SK-N-SH (cell line): ENCODE data around the gene PLAU. TPM values are rescaled to one million over a fixed set of nuclear protein-coding genes. Genes with fewer than 3 reads are reported as not detected.
A peak's percentile ranks its signal among the peaks of the same experiment; 100 is the strongest.

Source experiments
- CTCF ChIA-PET: fragments of 300-600, 350-600 bp; formaldehyde crosslinking; extraction: SDS; loops from one replicate; lab custom pipeline; 2021; lab: Yijun Ruan, JAX
- POLR2A ChIA-PET: fragments of 350-600 bp; sonication (Branson Sonifier 250); formaldehyde crosslinking; extraction: SDS; loops from one replicate; lab custom pipeline; 2020; ENCODE audit warnings: antibody characterized with exemption, inconsistent platforms; lab: Yijun Ruan, JAX
- DNase-seq: peaks from one replicate; pipeline ENCODE4 v3.0.0; 2012
- H2AFZ ChIP-seq: fragments of 200-600 bp; sonication (generic); 2 replicates; pipeline ENCODE4 v1.8.1; 2016; ENCODE audit warnings: antibody characterized with exemption, mild to moderate bottlenecking, low read depth
- H3F3A ChIP-seq: fragments of 200-600 bp; sonication (generic); replicated peaks from 2 replicates; pipeline ENCODE3; 2016; ENCODE audit warnings: antibody characterized with exemption, mild to moderate bottlenecking; ENCODE audit not compliant: insufficient read depth
- H3K27ac ChIP-seq, 2 experiments: fragments of 200-500 bp in 1 of 2; fragments of 200-600 bp in 1 of 2; sonication (Bioruptor generic) in 1 of 2; sonication (generic), shearing (Covaris generic) in 1 of 2; 2 replicates each; pipeline versions ENCODE4 v1.5.1 to v1.6.1; 2014 to 2016; ENCODE audit warnings: low read depth in 2 of 2, inconsistent platforms in 1 of 2, low read length in 1 of 2, mild to moderate bottlenecking in 1 of 2, mixed read lengths in 1 of 2
- H3K27me3 ChIP-seq: fragments of 200-600 bp; sonication (generic), shearing (Covaris generic); 2 replicates; pipeline ENCODE4 v1.6.1; 2016; ENCODE audit warnings: mixed run types; ENCODE audit not compliant: insufficient read depth
- H3K36me3 ChIP-seq, 2 experiments: fragments of 200-500 bp in 1 of 2; fragments of 200-600 bp in 1 of 2; sonication (Bioruptor generic) in 1 of 2; sonication (generic) in 1 of 2; replicated peaks in 1 of 2; 2 replicates each; pipeline versions ENCODE3 to v1.5.1; 2014 to 2016; ENCODE audit warnings: low read length in 1 of 2, mild to moderate bottlenecking in 1 of 2; ENCODE audit not compliant: insufficient read depth in 2 of 2, control insufficient read depth in 1 of 2
- H3K4me1 ChIP-seq, 2 experiments: fragments of 200-500 bp in 1 of 2; fragments of 200-600 bp in 1 of 2; sonication (Bioruptor generic) in 1 of 2; sonication (generic), shearing (Covaris generic) in 1 of 2; 2 replicates each; pipeline versions ENCODE4 v1.5.1 to v1.6.1; 2014 to 2016; ENCODE audit warnings: low read depth in 1 of 2, low read length in 1 of 2, mixed run types in 1 of 2; ENCODE audit not compliant: insufficient read depth in 2 of 2, control insufficient read depth in 1 of 2
- H3K4me2 ChIP-seq: fragments of 200-600 bp; sonication (generic), shearing (Covaris generic); 2 replicates; pipeline ENCODE4 v1.6.1; 2017; ENCODE audit warnings: mixed run types
- H3K4me3 ChIP-seq, 2 experiments: fragments of 200-500 bp in 1 of 2; fragments of 200-600 bp in 1 of 2; sonication (Bioruptor generic) in 1 of 2; sonication (generic), shearing (Covaris generic) in 1 of 2; 2 replicates each; pipeline versions ENCODE4 v1.5.1 to v1.8.1; 2014 to 2016; ENCODE audit warnings: low read depth in 2 of 2, inconsistent platforms in 1 of 2, low read length in 1 of 2, mild to moderate bottlenecking in 1 of 2, mixed read lengths in 1 of 2, moderate library complexity in 1 of 2
- H3K79me2 ChIP-seq: fragments of 200-600 bp; sonication (generic); 2 replicates; pipeline ENCODE4 v1.8.1; 2017; ENCODE audit warnings: mild to moderate bottlenecking; ENCODE audit not compliant: insufficient read depth
- H3K9ac ChIP-seq: fragments of 200-600 bp; sonication (generic); 2 replicates; pipeline ENCODE4 v1.6.1; 2017; ENCODE audit warnings: mixed run types
- H3K9me2 ChIP-seq: fragments of 200-600 bp; sonication (generic); 2 replicates; pipeline ENCODE4 v1.6.1; 2017; ENCODE audit warnings: mixed run types
- H3K9me3 ChIP-seq: fragments of 200-600 bp; sonication (generic); 2 replicates; pipeline ENCODE4 v1.6.1; 2017; ENCODE audit warnings: mixed run types, mild to moderate bottlenecking, moderate library complexity
- H4K20me1 ChIP-seq: fragments of 200-600 bp; sonication (generic); 2 replicates; pipeline ENCODE4 v1.6.1; 2017; ENCODE audit warnings: mild to moderate bottlenecking, mixed run types; ENCODE audit not compliant: insufficient read depth
- CHD2 ChIP-seq: fragments of 150-350 bp; IDR thresholded peaks from 2 replicates; pipeline ENCODE4 v1.6.1; 2018; ENCODE audit warnings: low read length; ENCODE audit not compliant: partially characterized antibody
- EP300 ChIP-seq, 2 experiments: IDR thresholded peaks; 2 replicates each; pipeline versions ENCODE4 v1.4.0 to v1.6.1; 2012; ENCODE audit warnings: borderline replicate concordance in 1 of 2, low read depth in 1 of 2, low read length in 1 of 2
- EZH2phosphoT487 ChIP-seq: fragments of 200-600 bp; sonication (generic); IDR thresholded peaks from 2 replicates; pipeline ENCODE4 v1.6.1; 2017; ENCODE audit warnings: low read depth, mixed run types, mild to moderate bottlenecking, antibody characterized with exemption, moderate library complexity, borderline replicate concordance
- FOSL2 ChIP-seq: IDR thresholded peaks from 2 replicates; pipeline ENCODE4 v1.4.0; 2012; ENCODE audit warnings: low read depth, mild to moderate bottlenecking, moderate library complexity, borderline replicate concordance
- GABPA ChIP-seq: IDR thresholded peaks from 2 replicates; pipeline ENCODE4 v1.4.0; 2012; ENCODE audit warnings: low read depth, mild to moderate bottlenecking
- IRF3 ChIP-seq: fragments of 150-350 bp; IDR thresholded peaks from 2 replicates; pipeline ENCODE4 v1.6.1; 2016; ENCODE audit warnings: mild to moderate bottlenecking, low read depth, low read length
- JUND ChIP-seq: IDR thresholded peaks from 2 replicates; pipeline ENCODE4 v1.4.0; 2012
- MEF2A ChIP-seq: IDR thresholded peaks from 2 replicates; pipeline ENCODE4 v1.4.0; 2012; ENCODE audit warnings: low read depth, borderline replicate concordance
- NFIC ChIP-seq: IDR thresholded peaks from 2 replicates; pipeline ENCODE4 v1.4.0; 2012; ENCODE audit warnings: borderline replicate concordance
- NRF1 ChIP-seq: IDR thresholded peaks from 2 replicates; pipeline ENCODE4 v1.6.1; 2012; ENCODE audit warnings: low read depth, mild to moderate bottlenecking, low read length
- POLR2AphosphoS5 ChIP-seq: IDR thresholded peaks from 2 replicates; pipeline ENCODE4 v1.6.1; 2012; ENCODE audit warnings: low read depth, low read length
- RAD21 ChIP-seq: IDR thresholded peaks from 2 replicates; pipeline ENCODE4 v1.6.1; 2012; ENCODE audit warnings: mild to moderate bottlenecking, low read length
- RCOR1 ChIP-seq: fragments of 150-350 bp; IDR thresholded peaks from 2 replicates; pipeline ENCODE4 v1.6.1; 2017; ENCODE audit warnings: antibody characterized with exemption, low read length
- REST ChIP-seq: IDR thresholded peaks from 2 replicates; pipeline ENCODE4 v1.6.1; 2012; ENCODE audit warnings: mild to moderate bottlenecking, low read depth, low read length, moderate library complexity
- RXRA ChIP-seq: IDR thresholded peaks from 2 replicates; pipeline ENCODE4 v1.4.0; 2012; ENCODE audit warnings: low read depth, mild to moderate bottlenecking, borderline replicate concordance
- SIN3A ChIP-seq: IDR thresholded peaks from 2 replicates; pipeline ENCODE4 v1.6.1; 2012; ENCODE audit warnings: low read depth, mild to moderate bottlenecking, low read length, moderate library complexity, borderline replicate concordance
- SMC3 ChIP-seq: IDR thresholded peaks from 2 replicates; pipeline ENCODE4 v1.6.1; 2012; ENCODE audit warnings: low read depth, low read length, improper control_type of control experiment
- TCF12 ChIP-seq: IDR thresholded peaks from 2 replicates; pipeline ENCODE4 v1.4.0; 2012
- TEAD4 ChIP-seq: IDR thresholded peaks from 2 replicates; pipeline ENCODE4 v1.4.0; 2012; ENCODE audit warnings: mild to moderate bottlenecking, borderline replicate concordance; ENCODE audit not compliant: insufficient read depth
- USF1 ChIP-seq: IDR thresholded peaks from 2 replicates; pipeline ENCODE4 v1.4.0; 2012; ENCODE audit warnings: low read depth, borderline replicate concordance
- USF2 ChIP-seq: fragments of 150-350 bp; IDR thresholded peaks from 2 replicates; pipeline ENCODE4 v1.6.1; 2017; ENCODE audit warnings: antibody characterized with exemption, low read length, low read depth, borderline replicate concordance
- YY1 ChIP-seq: IDR thresholded peaks from 2 replicates; pipeline ENCODE4 v1.4.0; 2012; ENCODE audit warnings: low read depth, mild to moderate bottlenecking
- WGBS: methylation state at CpG from one replicate; pipeline ENCODE4 v1.1.6; 2017; ENCODE audit warnings: low lambda C conversion rate; 5-methylcytosine and 5-hydroxymethylcytosine counted together
- polyA plus RNA-seq, 3 experiments: library from polyadenylated mRNA; depleted of rRNA; stranded (reverse); fragments of >200 nt; gene quantifications; 2 replicates each; pipeline ENCODE4 v1.2.3, GENCODE V29; 2012
- TF ChIP-seq, protein P1 (sequence below): fragments of 200-600 bp; sonication (generic); IDR thresholded peaks from 2 replicates; pipeline ENCODE4 v1.6.1; 2017; ENCODE audit warnings: antibody characterized with exemption, mild to moderate bottlenecking, moderate library complexity
- TF ChIP-seq, protein P2 (sequence below): IDR thresholded peaks from 2 replicates; pipeline ENCODE4 v1.4.0; 2012; ENCODE audit warnings: low read depth

PLAU gene
- polyA plus RNA-seq, 1 of the 3 experiments (the other 2 are of a cell fraction) = 200 TPM

DNA sequence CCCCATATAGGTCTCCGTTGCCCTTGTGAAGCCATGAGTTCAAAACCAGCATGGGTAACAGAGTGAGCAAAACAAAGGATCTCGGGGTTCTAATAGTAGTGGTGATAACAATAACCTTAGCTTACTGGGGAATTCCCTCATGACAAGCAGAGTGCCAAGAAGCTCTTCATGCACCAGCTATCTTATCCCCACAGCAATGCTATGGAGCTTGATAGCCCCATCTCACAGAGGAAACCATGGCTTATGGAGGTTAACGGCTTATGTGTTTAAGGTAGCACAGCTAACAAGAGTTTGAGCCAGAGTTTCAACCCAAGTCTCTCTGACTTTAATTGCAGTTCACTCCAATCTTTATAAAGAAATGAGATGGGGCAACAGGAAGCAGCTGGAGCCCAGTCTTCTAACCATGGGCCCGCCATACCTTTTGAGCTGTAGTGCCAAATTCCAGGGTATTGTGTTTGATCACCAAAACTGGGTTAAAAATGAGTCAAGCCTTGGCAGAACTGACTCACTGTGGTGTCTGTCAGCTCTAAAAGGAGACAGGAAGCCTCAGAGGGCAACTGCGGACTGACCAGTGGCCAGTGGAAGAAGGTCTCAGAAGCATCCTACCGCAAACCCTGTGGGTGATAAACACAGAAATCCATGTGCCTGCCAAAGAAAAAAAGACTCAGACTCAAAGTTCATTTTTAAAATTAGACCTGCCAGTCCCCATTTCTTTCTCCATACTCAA, 16.5 kb upstream of the PLAU start:
- WGBS = 47% methylated on average over 6 of the region's 6 CpGs
- no peak for TF ChIP-seq CHD2
- peak; percentile 20; the same call in 1 of the 2 replicates for TF ChIP-seq USF1
- no peak for TF ChIP-seq IRF3
- peak; percentile 93 for TF ChIP-seq JUND
- TF ChIP-seq, protein P1, sequence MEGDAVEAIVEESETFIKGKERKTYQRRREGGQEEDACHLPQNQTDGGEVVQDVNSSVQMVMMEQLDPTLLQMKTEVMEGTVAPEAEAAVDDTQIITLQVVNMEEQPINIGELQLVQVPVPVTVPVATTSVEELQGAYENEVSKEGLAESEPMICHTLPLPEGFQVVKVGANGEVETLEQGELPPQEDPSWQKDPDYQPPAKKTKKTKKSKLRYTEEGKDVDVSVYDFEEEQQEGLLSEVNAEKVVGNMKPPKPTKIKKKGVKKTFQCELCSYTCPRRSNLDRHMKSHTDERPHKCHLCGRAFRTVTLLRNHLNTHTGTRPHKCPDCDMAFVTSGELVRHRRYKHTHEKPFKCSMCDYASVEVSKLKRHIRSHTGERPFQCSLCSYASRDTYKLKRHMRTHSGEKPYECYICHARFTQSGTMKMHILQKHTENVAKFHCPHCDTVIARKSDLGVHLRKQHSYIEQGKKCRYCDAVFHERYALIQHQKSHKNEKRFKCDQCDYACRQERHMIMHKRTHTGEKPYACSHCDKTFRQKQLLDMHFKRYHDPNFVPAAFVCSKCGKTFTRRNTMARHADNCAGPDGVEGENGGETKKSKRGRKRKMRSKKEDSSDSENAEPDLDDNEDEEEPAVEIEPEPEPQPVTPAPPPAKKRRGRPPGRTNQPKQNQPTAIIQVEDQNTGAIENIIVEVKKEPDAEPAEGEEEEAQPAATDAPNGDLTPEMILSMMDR = no peak
- peak; percentile 95 for TF ChIP-seq NFIC
- TF ChIP-seq POLR2AphosphoS5 = peak; percentile 74; the same call in 1 of the 2 replicates
- no peak for TF ChIP-seq GABPA
- TF ChIP-seq TCF12 = peak; percentile 93
- TF ChIP-seq FOSL2 = peak; percentile 96
- TF ChIP-seq EZH2phosphoT487 = no peak
- TF ChIP-seq, protein P2, sequence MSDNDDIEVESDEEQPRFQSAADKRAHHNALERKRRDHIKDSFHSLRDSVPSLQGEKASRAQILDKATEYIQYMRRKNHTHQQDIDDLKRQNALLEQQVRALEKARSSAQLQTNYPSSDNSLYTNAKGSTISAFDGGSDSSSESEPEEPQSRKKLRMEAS = peak; percentile 87
- peak; percentile 60; the same call in 1 of the 2 replicates for TF ChIP-seq YY1
- no peak for TF ChIP-seq SMC3
- peak; percentile 54; the same call in 1 of the 2 replicates for TF ChIP-seq REST
- no peak for TF ChIP-seq RCOR1
- peak; percentile 88; the same call in 1 of the 2 replicates for TF ChIP-seq MEF2A
- peak; percentile 90 for TF ChIP-seq TEAD4
- no peak for TF ChIP-seq RAD21
- no peak for TF ChIP-seq NRF1
- TF ChIP-seq EP300 (IDR thresholded peaks at IDR 0.05; ENCODE audit: borderline replicate concordance in 1 of 2, low read depth in 1 of 2, low read length in 1 of 2) = peak in 1 of 2 experiments; percentile 90; a peak in 2 of 4 replicates
- no peak; the same call in 1 of the 2 replicates for TF ChIP-seq SIN3A
- TF ChIP-seq RXRA = peak; percentile 97
- peak; percentile 24; the same call in 1 of the 2 replicates for TF ChIP-seq USF2

More for the DNA sequence above, 16.5 kb upstream of the PLAU start:
- peaks cover 26% of the 10 kb centered on the region for H3F3A ChIP-seq
- H3K79me2 ChIP-seq = no peaks in the 10 kb centered on the region
- H3K9me3 ChIP-seq = no peaks in the 10 kb centered on the region
- no peak overlapping the region for H3K9ac ChIP-seq
- no peak for DNase-seq
- ChIA-PET CTCF (interaction anchor here (1.4 to 26.9 kb wide), 5 partner anchors 8 to 187 kb away, joined by 3 to 472 read pairs (median 9); no protein-coding TSS in a partner anchor), POLR2A (no interaction called here)
- peak overlapping the region; percentile 34 for H3K4me2 ChIP-seq
- H3K27ac ChIP-seq = peak overlapping the region in 1 of 2 experiments; percentile 66; a peak in 2 of 4 replicates
- H3K36me3 ChIP-seq = no peaks in the 10 kb centered on the region
- no peaks in the 10 kb centered on the region for H3K9me2 ChIP-seq
- no peaks in the 10 kb centered on the region for H4K20me1 ChIP-seq
- H2AFZ ChIP-seq = no peak overlapping the region
- H3K4me1 ChIP-seq = peaks cover 0 to 8% of the 10 kb centered on the region in 2 experiments; a peak in 1 of 4 replicates
- no peaks in the 10 kb centered on the region for H3K27me3 ChIP-seq
- H3K4me3 ChIP-seq = no peak overlapping the region
